Posterior vena cava (tissue), 2 donors: Measurements from ENCODE around the gene ARID3C. TPM values are rescaled to one million over a fixed set of nuclear protein-coding genes. Genes with fewer than 3 reads are reported as not detected.
A peak's percentile ranks its signal among the peaks of the same experiment; 100 is the strongest.

ENCODE experiments used
- DNase-seq: peaks from one replicate; pipeline ENCODE4 v3.0.0-alpha.2; 2020; ENCODE audit warnings: low spot score
- intact Hi-C, 2 donors: fragments of 100-400 bp; cut with DNase I; formaldehyde crosslinking; loops; one replicate each; pipeline versions ENCODE4 v1.14.1 to v1.14.2; 2022 to 2023
- total RNA-seq, 2 donors: library from RNA; stranded (reverse); fragmentation: NEBNext Ultra II Directional; extraction: Animal tissue kit (Norgen Biotek cat#: 25700); gene quantifications; one replicate each; pipeline ENCODE4 v1.2.1, GENCODE V29; 2021
- donor health status: DM: yes; HTN: yes; CAD: no.
- donor health status: DM: yes; HTN: yes; CAD: no.

ARID3C gene
- total RNA-seq, 2 donors from 2014 or later = not detected

DNA sequence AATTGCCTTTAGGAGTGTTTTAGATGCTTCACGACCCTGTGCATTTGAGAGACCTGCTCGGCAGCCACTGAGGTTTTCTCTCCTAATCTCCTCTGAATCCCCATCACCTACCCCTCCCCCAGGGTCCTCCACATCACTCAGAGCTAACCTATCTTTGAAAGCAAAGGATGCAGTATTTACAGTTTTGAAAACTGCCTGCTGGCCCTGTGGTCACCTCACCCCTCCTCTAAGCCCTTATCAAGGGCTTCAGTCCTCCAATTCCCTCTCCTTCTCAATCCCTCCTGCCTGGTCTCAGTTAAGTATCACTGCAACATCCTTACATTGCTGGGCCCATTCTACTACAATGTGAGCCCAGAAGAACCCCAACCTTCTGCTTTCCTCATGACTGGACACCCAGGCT lies 21.5 kb downstream of the ARID3C start:
- intact Hi-C loops = no loop called here
- DNase-seq = no peak

- DNase-seq = no peak
- intact Hi-C loops = no loop called here
These were observed 22.0 kb downstream of the ARID3C start for GRCh38 chr9:34606905-34607304.

GRCh38 chr9:34606190-34606589 lies 22.7 kb downstream of the ARID3C start:
- DNase-seq = no peak
- intact Hi-C loops = no loop called here

GRCh38 chr9:34603610-34604231 lies 25.1 kb downstream of the ARID3C start:
- peak; percentile 92 for DNase-seq
- intact Hi-C loops = no loop called here

DNA sequence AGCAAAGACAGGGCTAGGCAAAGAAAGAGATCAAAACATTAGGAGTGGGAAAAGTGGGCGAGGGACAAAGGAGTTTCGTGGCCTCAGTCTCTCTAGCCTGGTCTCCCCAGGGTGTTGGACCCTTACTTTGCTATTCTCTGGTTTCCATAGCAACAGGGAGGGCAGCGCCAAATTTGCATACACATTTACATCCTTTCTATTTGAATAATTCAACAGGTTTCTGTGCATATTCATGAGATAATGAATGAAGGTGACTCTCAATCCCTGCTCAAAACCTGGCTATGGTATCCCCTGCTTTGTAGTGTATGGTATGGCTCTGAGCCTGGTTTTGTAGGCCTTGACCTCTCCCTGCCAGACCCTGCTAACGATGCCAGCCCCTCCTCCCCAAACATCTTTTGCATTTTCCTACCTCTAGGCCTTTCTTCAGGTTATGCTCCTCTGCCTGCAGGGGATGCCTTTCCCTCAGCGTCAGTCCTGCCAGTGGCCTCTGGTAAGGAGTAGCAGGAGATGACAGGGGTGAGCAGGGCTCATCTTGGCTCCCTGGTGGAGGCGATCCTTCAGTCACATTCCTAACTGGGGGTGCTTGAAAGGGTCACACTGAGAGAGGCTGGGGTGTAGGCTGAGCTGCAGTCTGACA lies 26.8 kb downstream of the ARID3C start:
- intact Hi-C loops = no loop called here
- no peak for DNase-seq

- no peak for DNase-seq
- intact Hi-C loops = no loop called here
These were observed 28.0 kb downstream of the ARID3C start for GRCh38 chr9:34600908-34601307.

GRCh38 chr9:34599546-34599945 lies 29.3 kb downstream of the ARID3C start:
- intact Hi-C loops = loop anchor here in 1 of 2 donors (10.0 kb wide), 1 partner anchor 195 kb away; no protein-coding TSS in a partner anchor
- no peak for DNase-seq

DNA sequence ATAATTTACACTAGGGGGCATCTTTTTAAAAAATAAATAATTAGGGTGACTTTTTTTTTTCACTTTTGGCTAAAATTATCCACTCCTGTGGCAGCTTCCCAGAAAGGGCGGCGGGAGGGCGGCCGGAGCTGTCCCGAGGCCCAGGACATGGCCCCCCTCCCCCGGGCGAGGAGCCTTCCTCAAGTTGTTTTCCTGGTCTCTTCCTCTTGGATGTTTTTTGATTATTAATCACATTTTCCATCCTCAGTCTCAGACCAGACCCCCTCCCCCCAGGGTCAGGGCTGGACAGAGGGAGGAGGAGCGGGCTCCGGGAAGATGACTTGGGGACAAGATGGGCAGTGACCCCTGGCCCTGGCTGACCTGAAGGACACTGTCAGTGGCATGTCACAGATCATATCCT lies 34.7 kb downstream of the ARID3C start:
- intact Hi-C loops = loop anchor here (5.0 to 10.0 kb wide), 3 partner anchors 47 to 189 kb away; no protein-coding TSS in a partner anchor
- DNase-seq = no peak

GRCh38 chr9:34592895-34593601 lies 35.8 kb downstream of the ARID3C start:
- DNase-seq = peak; percentile 92
- intact Hi-C loops = loop anchor here (2.0 to 10.0 kb wide), 4 partner anchors 46 to 188 kb away; no protein-coding TSS in a partner anchor

DNA sequence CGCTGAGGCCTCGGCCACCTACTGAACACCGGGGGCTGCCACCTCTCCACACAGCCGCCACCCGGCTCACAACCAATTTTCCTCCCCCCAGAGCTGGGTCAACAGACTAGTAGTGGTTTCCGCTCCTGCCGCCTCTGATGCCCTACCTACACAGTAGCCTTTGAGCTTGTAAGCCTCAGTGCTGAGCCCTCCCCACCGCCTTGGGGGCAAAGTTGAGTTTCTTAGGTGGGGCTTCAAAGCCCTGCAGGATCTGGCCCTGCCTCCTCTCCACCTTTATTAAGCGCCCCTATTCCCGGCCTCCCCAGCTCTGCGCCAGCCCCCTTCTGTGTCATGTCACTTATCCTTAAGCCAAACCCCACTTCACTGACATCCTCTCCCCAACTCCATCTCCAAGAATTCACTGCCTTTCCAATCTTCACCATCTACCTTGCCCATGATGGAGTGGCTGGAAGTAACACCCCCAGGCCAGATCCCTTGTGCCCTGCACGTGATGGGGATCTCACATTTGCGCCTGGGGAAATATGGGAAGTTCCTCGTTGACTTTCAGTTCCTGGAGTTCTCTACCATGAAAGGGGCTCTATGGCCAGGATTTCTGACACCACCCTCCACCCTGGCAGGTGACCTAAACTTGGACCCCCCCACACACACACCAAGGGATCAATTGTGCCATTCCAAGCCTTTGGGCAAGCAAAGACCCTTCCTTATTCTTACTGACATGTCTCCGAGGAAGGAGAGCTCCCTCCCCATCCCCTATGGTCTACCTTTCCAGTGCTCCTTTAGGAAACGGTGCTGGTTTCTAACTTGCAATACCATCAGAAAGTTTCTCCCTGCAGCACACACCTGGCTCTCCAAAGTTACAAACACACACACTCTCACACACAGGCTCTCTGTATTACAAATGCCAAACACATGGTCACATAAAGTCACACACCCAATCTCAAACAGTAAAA lies 36.7 kb downstream of the ARID3C start:
- DNase-seq = no peak

DNA sequence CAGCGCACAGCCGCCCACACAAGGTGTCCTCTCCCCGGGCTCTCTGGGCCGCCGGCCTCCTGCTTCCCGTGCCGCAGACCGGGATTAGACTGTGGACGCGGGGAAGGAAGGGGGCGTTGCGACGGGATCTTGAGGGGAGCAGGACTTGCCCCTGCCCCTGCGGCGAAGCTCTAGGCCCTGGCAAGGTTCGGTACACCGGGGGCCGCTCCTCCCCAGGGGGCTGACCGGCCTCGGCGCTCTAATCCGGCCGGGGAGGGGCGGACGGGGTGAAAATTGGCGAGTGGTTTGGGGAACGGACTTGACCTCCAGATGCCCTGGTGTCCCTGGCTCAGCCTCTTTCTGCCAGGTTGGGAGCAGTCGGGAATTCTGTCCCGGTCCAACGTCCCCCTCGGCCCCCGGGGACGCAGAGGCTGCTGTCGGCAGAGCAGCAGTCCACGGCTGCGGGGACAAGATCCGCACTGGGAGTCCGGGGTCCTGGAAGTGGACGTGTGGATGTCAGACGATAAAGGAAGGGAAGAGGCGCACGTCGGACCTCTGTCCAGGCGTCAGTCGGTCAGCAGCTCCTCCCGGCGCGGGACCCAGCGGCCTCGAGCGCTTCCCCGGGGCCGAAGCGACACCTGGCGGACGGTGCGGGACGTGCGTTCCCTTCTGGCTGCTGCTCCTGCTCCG lies 37.5 kb downstream of the ARID3C start:
- peak; percentile 97 for DNase-seq
- intact Hi-C loops = loop anchor here (5.0 to 10.0 kb wide), 3 partner anchors 44 to 187 kb away; no protein-coding TSS in a partner anchor

More for the DNA sequence above, 36.7 kb downstream of the ARID3C start:
- intact Hi-C loops = loop anchor here (2.0 to 10.0 kb wide), 4 partner anchors 45 to 187 kb away; no protein-coding TSS in a partner anchor

DNA sequence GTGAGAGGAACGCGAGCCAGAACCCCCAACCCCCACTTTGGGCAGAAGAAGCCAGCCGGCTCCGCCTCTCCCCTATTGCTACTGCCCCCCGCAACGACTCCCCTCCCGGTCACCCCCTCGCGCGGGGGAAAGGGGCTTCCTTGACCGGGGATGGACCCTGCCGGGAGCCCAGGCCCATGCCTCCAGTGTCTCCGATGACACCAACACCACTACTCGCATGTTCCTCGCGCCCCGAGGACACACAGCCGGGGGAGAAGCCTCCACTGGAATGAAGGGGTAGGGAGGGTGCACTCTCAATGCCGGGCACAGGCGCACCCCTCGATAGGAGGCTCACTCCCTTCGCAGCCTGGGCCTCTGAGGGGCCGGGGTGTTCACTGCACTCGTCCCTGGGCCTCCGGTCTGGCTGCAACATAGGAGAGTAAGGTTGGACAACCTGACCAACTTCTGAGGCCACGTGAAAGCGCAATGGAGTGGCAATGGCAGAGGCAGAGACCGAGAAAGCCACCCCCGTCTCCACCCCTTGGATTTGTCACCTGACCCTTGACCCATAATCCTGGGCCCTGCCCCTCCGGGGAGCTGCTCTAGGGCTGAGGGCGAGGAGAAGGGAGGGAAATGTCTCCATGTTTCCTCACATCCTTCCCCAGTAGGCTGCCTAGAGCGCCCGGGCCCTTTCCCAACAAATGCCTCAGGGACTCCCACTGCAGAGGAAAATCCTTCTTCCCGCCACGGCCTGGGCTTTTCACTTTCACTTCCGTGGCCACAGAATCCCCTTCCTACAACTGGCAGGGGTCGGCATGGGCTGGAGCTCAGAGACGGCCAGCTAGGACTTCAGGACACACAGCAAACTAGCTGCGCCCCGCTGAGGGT lies 38.3 kb downstream of the ARID3C start:
- intact Hi-C loops = loop anchor here (5.0 to 10.0 kb wide), 3 partner anchors 43 to 186 kb away; no protein-coding TSS in a partner anchor
- DNase-seq = no peak

DNA sequence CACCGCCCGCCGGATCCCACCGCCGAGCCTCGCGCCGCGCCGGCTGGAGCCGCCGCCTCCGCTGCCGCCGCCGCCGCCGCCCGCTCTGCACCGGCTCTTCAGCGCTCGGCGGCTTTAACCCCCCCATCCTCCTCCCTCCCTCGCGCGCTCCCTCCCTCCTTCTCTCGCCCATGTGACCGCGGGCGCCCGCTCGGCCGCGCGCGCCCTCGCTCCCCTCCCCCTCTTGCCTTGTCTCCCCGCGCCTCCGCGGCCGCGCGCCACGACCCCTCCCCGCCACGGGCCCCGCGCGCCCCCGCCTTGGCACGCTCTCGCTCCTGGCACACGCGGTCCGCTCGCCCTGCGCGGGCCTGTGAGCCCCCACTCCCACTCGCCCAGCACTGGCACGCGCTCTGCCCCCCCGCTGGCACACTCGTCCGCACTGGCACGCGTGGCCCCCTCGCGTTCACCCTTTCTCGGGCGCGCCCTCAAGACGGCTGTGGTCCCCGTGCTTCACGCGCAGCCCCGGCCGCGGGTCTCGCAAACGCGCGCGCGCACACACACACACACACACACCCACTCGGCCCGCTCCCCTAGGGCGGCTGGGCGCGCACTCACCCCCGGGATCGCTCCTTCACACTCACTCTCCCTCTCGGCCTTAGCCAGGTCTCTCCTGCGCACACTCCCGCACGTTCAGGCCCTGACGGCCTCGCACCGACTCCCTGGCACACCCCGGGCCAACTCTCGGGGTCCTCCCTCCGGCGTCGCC lies 39.1 kb downstream of the ARID3C start, which contains the start of gene CNTFR:
CNTFR (minus strand) TSS at position 89 of the 745 bp plus-strand sequence. CDS start 20,743 bp downstream, outside the sequence.
- DNase-seq = peak; percentile 84
- intact Hi-C loops = loop anchor here (5.0 to 10.0 kb wide), 3 partner anchors 43 to 185 kb away; no protein-coding TSS in a partner anchor

GRCh38 chr9:34588671-34589635 lies 39.9 kb downstream of the ARID3C start:
- intact Hi-C loops = loop anchor here in 1 of 2 donors (10.0 kb wide), 1 partner anchor 184 kb away; no protein-coding TSS in a partner anchor
- DNase-seq = no peak

- DNase-seq = no peak
- intact Hi-C loops = loop anchor here in 1 of 2 donors (10.0 kb wide), 1 partner anchor 182 kb away; no protein-coding TSS in a partner anchor
These were observed 41.6 kb downstream of the ARID3C start for GRCh38 chr9:34587271-34587670.
